Forelimb muscle (tissue), 1 donor: Measurements from ENCODE around the gene GPR17. TPM values are rescaled to one million over a fixed set of nuclear protein-coding genes. Genes with fewer than 3 reads are reported as not detected.

Experiments used
- DNase-seq: peaks from one replicate; pipeline ENCODE4 v3.0.0-alpha.2; 2013; ENCODE audit warnings: low read depth
- polyA plus RNA-seq: library from polyadenylated mRNA; unstranded; fragments of 120-200 nt; gene quantifications from one replicate; pipeline ENCODE4 v1.2.1, GENCODE V29; 2013; ENCODE audit not compliant: insufficient read length

GPR17 gene
- polyA plus RNA-seq, 1 donor: 2.4 TPM

DNA sequence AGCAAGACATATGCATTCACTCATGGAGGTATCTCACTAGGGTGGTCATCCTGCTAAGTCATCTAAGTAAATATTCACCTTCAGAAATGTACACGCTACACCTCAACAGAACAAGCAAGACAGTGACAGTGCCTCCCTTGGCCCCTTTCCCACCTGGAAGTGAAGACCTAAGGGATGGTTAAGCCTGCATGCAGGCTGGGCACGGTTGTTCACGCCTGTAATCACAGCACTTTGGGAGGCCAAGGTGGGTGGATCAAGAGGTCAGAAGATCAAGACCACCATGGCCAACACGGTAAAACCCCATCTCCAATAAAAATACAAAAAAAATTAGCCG lies 25.0 kb downstream of the GPR17 start:
- DNase-seq: no peak

DNA sequence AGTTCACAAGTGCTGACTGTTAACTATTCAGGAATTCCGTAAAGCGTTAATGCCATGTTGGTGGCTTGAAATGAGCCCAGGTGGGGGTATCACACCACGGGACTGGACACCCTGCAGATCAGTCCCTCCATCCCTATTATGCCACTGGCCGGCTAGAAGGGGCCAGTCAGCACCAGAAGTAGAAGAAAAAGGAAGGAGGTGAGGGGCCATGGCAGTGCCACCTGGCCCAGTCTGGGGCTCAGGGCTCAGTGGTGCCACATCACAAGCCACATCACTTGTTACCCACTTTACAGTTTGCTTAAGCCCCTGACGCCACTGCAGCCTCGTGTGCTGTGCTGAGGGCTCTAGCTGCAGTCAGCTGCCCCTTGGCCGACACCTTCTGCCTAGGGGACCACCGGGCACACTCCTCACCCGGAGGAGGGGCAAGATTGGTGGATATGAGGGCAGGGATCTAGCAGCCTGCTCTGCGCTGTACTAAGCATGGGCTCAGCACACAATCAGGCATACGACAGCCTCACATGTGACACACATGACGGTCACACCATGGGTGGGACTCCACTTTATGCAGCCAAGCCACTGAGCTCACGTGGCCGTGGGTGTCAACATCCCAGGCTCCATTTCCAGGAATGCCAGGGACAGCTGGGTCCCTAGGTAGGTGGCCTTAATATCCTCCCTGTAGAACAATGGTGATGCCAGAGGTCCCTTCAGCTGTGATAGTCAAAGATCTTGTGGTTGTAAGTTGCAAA lies 25.8 kb downstream of the GPR17 start:
- no peak for DNase-seq

GRCh38 chr2:127672341-127673224 lies 26.6 kb downstream of the GPR17 start:
- no peak for DNase-seq

GRCh38 chr2:127673291-127674069 lies 27.5 kb downstream of the GPR17 start:
- DNase-seq: no peak

GRCh38 chr2:127674241-127675209 lies 28.6 kb downstream of the GPR17 start:
- no peak for DNase-seq

DNA sequence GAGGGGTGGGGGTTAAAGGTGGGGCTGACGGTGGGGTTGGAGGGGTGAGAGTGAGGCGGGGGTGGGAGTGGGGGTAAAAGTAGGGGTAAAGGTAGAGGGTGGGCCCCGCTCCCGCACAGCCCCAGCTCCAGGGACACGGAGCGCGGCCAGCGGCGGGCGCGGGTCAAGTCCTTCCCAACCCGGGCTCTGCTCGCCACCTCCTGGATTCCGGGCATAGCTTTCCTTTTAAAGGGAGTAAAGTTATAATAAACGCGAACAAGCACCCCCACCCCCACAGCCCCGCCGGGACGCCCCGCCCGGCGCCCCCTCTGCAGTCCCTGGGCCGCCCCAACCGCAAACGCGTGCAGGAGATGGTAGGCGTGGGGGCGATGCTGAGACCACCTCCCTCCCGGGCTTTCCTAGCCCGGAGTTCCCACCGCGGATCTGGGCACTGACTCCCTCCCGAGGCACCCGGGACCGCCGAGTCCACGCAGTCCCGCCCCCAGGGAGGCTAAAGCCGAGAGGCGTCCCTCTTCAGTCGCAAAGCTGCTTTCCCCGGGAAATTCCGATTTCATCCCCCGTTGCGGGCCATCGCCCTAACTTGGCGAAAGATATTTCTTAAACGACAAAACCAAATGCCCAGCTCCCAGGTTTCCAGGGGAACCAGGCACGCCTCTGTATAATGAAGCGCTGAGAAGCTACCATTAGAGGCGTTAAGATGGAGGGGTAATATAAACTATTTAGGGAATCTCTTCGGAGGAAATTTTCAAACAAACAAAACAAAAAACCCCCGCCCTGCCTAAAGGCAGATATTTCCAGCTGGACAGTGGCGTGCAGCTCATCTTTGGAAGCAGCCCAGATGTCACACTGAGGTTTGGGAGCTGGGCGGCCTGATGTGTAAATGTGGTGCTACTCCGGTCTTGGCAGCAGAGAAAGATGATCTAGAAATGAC lies 29.6 kb downstream of the GPR17 start, which contains the start of gene LIMS2:
Gene LIMS2, minus strand, starts transcription at position 200 of the 931 bp plus-strand sequence. CDS start 506 bp downstream, outside the sequence.
- no peak for DNase-seq

DNA sequence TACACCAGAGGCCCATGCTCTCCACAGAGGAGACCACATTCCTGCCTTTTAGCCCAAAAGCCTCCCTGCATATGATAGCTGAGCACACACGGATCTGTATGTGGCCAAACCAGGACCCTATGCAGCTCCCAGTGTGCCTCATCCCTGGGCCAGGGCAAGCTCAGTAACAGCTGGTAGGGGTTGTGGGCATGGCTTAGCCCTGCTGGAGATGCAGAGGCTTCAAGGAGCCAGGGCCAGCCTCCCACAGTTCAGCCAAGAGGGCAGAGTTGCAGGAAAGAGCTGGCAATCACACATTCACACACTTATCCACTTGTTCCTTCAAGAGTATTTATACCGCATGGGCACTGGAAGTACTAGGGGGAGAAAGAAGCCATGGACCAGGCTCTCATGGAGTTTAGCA lies 31.0 kb downstream of the GPR17 start:
- no peak for DNase-seq

GRCh38 chr2:127678531-127678930 lies 32.6 kb downstream of the GPR17 start:
- DNase-seq: no peak

- no peak for DNase-seq
Measured at GRCh38 chr2:127678991-127679390, 33.0 kb downstream of the GPR17 start.

DNA sequence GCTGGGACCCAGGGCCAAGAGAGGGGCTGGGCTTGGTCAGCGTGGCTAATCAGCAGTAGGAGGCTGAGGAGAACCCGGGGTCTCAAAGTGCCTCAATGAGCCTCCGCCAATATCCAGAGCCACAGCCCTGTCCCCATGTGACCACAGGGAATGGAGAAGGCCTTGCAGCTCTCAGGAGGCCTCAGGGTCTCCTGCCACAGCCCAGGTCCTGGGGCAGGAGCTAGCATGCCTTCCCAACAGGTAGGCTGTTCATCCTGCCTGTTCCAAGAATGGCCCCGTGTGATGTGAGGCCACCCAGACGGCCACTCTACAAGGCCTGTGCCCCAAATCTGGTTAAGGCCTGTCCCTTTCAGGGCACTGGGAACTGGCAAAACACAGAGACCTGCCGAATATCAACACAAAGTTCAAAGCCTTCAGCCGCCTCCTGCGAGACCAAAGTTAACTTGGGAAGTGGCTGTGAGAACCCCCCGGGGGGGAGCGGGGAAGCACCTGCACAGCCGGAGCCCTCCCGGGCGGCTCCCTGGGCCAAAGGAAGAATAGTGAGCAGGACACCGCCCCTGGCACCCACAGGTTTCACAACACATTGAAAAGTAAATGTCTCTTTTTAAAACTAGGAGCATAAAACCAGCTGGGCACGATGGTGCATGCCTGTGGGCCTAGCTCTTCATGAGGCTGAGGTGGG lies 33.9 kb downstream of the GPR17 start:
- DNase-seq: no peak

DNA sequence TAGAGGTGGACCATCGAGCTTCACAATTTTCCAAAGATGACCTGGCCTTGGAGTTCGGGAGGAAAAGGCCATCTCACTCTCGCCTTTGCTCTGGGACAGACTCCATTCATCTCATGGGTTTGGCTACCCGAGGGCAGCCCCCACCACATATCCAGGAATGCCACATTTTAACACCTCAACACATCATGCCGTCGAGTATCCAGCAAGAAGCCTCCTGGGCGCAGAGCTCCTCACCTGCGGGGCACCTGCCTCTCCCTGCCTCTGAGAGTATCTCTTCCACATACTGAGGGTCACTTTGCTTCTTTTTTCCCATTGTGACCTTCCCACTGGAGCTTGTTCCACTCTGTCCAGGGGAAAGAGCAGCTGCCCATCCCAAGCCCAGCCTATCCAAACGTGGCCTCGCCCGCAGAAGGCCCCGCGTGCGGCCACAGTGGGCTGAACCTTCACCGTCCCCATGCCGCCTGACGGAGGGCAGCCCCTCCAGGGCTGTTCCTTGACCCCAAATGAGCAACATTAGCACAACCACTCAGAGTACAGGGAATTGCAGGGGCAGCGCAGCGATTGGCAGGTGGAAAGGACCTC lies 34.8 kb downstream of the GPR17 start:
- DNase-seq: no peak

DNA sequence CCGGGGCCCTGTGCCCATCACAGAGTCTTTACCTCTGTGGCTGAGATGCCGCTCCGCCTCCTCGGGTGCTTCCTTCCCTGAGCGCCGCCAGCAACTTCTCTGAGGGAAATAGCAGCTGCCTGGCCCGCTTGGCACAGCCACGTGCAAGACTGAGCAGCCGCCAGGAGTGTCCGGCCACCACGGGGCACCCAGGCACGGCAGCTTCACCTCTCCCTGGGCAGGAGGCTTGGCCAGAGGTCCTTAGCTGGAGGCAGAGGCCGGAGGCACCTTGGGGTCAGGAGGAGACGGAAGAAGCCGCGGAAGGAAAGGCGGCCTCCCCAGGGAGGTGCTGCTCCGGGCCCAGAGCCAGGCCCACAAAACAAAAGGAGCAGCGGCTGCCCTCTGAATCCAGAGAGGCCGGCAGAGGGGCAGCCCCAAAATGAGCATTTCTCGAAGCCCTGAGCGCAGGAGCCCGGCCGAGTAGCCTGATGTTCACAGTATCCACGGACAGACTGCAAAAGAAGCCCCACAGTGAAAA lies 35.4 kb downstream of the GPR17 start:
- DNase-seq: no peak

DNA sequence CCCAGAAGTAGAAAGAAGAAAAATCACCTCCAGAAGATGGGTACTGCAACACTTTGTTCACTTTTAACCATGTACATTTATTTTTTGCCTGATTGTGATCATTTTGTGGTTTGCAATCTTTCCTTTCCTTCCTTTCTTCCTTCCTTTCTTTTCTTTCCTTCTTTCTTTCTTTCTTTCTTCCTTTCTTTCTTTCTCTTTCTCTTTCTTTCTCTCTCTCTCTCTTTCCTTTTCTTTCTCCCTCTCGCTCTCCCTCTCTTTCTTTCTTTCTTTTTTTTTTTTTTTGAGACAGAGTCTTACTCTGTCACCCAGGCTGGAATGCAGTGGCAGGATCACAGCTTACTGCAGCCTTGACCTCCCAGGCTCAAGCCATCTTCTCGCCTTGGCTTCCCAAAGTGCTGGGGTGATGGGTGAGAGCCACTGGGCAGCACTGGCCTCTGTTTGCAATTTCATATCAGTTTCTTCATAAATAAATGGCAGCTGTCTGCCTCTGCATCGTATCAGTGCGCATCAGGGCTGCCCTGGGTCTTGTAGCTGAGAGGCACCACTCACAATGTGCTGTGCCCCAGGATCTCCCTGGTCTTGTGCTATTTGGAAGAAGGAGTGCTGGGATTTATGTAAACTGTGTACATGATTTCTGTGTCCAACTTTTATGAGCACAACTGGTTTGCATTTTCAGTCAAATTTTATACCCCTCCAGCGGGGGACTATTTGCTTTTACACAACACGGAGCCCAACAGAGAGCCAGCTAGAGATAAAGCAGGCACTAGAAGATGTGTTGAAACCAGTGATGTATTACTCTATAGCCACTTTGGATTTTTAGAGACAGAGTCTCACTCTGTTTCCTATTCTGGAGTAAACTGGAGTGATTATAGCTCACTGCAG lies 36.3 kb downstream of the GPR17 start:
- no peak for DNase-seq

DNA sequence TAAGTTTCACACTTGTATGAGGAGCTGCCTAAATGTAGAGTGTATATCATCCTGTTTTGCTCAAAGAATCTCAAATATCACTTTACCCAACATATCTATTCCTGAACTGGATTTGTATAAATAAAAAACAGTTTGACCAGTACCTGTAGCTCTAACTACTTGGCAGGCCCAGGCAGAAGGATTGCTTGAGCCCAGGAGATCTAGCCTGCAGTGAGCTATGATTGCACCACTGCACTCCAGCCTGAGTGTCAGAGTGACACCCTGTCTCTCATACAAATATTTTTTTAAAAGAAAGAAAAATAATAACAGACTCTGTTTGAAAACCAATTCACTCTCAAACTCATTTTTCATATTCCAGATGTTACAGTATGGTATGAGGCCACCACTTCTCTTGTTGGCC lies 37.1 kb downstream of the GPR17 start:
- no peak for DNase-seq

DNA sequence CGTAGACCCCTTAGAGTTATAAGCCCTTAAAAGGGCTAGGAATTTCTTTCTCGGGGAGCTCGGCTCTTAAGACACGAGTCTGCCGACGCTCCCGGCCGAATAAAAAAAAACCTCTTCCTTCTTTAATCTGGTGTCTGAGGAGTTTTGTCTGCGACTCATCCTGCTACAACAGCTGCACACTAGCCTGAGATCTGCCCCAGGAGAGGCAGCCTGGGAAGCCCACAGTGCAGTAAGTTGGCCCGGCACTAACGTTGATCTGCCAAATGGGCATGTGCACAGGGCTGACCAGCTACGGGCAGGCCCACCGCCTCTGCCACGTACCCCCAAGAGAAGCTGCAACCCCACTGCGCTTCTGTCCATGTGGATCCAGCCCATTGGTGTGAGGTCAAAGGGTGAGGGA lies 37.8 kb downstream of the GPR17 start:
- DNase-seq: no peak

GRCh38 chr2:127685410-127686080 lies 39.6 kb downstream of the GPR17 start:
- no peak for DNase-seq

DNA sequence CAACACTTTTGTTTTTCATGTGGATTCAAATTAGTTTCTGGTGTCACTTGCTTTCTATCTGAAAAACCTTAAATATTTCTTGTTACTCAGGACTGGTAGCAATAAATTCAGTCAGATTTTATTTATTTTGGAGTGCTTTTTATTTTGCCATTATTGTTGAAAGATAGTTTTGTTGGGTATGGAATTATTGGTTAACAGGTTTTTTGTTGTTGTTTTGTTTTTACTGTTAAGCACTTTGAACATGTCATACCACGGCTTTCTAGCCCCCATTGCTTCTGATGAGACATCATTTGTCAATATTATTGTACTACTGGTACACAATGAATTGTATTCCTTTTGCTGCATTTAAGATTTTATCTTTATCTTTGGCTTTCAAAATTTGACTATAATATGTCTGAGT lies 42.5 kb downstream of the GPR17 start:
- DNase-seq: no peak
